Measurements from ENCODE around the gene LDLRAD3. TPM values are rescaled to one million over a fixed set of nuclear protein-coding genes. Genes with fewer than 3 reads are reported as not detected.

LDLRAD3 gene
- total RNA-seq, 1 experiment from 2014 or later = 19.0 TPM

DNA sequence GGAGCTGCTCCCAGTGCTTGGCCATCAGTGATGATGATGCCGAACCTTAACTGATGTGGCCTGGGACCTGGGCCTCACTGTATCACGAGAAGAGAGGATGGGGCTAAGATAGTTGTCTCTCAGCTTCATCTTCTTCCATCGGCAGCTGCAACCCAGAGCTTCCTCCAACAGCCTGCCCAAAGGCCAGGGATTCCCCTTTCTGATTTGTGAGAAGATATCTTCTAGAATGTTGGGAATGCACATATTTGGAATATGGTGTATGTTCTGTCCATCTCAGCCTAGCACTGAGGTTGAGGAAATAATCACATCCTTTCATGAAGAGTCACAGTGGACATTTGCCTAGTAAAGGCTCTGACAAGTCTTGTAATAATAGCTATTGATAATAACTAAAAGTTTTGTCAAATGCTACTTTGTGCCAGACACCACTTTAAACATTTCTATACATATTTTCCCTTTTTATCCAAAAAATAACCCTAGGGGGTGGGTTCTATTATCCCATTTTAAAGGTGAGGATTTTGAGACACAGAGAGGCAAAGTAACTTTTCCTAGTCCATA lies 272.3 kb downstream of the LDLRAD3 start:
- ChIA-PET CTCF (no interaction called here), POLR2A (no interaction called here), RAD21 (ENCODE audit: low non-redundant PET in 1 of 2, low total read pairs in 2 of 2, uncharacterized antibody in 2 of 2, unreplicated experiment in 2 of 2) (no interaction called here)
- H3K36me3 ChIP-seq (ENCODE audit: control insufficient read depth in 1 of 2, insufficient read depth in 2 of 2, low read length in 2 of 2) = no peaks in the 10 kb centered on the region
- TF ChIP-seq TCF7L2 (IDR thresholded peaks at IDR 0.05; ENCODE audit: borderline replicate concordance, extremely low read depth, insufficient read depth, insufficient read length) (no peak), SIN3A (IDR thresholded peaks at IDR 0.05; ENCODE audit: low read depth) (no peak), EZH2 (IDR thresholded peaks at IDR 0.05) (no peak), ELF1 (IDR thresholded peaks at IDR 0.05; ENCODE audit: borderline replicate concordance, low read depth) (no peak), SP1 (IDR thresholded peaks at IDR 0.05; ENCODE audit: low read depth) (no peak), CEBPB (IDR thresholded peaks at IDR 0.05; ENCODE audit: low read depth) (no peak), RAD21 (IDR thresholded peaks at IDR 0.05; ENCODE audit: low read depth) (no peak), FOSL1 (IDR thresholded peaks at IDR 0.05; ENCODE audit: low read depth) (no peak), YY1 (IDR thresholded peaks at IDR 0.05; ENCODE audit: extremely low read depth, insufficient replicate concordance, low read depth, low read length) (no peak), EGR1 (IDR thresholded peaks at IDR 0.05; ENCODE audit: low read depth) (no peak), SRF (IDR thresholded peaks at IDR 0.05; ENCODE audit: low read depth) (no peak)
- TF ChIP-seq, protein P1, sequence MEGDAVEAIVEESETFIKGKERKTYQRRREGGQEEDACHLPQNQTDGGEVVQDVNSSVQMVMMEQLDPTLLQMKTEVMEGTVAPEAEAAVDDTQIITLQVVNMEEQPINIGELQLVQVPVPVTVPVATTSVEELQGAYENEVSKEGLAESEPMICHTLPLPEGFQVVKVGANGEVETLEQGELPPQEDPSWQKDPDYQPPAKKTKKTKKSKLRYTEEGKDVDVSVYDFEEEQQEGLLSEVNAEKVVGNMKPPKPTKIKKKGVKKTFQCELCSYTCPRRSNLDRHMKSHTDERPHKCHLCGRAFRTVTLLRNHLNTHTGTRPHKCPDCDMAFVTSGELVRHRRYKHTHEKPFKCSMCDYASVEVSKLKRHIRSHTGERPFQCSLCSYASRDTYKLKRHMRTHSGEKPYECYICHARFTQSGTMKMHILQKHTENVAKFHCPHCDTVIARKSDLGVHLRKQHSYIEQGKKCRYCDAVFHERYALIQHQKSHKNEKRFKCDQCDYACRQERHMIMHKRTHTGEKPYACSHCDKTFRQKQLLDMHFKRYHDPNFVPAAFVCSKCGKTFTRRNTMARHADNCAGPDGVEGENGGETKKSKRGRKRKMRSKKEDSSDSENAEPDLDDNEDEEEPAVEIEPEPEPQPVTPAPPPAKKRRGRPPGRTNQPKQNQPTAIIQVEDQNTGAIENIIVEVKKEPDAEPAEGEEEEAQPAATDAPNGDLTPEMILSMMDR (IDR thresholded peaks at IDR 0.05 in 2 of 3, conservative IDR thresholded peaks at IDR 0.05 in 1 of 3; ENCODE audit: borderline replicate concordance in 1 of 3, insufficient read depth in 1 of 3, low read depth in 2 of 3, low read length in 2 of 3) = no peak
- TF ChIP-seq, protein P2, sequence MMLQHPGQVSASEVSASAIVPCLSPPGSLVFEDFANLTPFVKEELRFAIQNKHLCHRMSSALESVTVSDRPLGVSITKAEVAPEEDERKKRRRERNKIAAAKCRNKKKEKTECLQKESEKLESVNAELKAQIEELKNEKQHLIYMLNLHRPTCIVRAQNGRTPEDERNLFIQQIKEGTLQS (IDR thresholded peaks at IDR 0.05) = no peak
- TF ChIP-seq, protein P3, sequence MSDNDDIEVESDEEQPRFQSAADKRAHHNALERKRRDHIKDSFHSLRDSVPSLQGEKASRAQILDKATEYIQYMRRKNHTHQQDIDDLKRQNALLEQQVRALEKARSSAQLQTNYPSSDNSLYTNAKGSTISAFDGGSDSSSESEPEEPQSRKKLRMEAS (IDR thresholded peaks at IDR 0.05) = no peak
- TF ChIP-seq, protein P4, sequence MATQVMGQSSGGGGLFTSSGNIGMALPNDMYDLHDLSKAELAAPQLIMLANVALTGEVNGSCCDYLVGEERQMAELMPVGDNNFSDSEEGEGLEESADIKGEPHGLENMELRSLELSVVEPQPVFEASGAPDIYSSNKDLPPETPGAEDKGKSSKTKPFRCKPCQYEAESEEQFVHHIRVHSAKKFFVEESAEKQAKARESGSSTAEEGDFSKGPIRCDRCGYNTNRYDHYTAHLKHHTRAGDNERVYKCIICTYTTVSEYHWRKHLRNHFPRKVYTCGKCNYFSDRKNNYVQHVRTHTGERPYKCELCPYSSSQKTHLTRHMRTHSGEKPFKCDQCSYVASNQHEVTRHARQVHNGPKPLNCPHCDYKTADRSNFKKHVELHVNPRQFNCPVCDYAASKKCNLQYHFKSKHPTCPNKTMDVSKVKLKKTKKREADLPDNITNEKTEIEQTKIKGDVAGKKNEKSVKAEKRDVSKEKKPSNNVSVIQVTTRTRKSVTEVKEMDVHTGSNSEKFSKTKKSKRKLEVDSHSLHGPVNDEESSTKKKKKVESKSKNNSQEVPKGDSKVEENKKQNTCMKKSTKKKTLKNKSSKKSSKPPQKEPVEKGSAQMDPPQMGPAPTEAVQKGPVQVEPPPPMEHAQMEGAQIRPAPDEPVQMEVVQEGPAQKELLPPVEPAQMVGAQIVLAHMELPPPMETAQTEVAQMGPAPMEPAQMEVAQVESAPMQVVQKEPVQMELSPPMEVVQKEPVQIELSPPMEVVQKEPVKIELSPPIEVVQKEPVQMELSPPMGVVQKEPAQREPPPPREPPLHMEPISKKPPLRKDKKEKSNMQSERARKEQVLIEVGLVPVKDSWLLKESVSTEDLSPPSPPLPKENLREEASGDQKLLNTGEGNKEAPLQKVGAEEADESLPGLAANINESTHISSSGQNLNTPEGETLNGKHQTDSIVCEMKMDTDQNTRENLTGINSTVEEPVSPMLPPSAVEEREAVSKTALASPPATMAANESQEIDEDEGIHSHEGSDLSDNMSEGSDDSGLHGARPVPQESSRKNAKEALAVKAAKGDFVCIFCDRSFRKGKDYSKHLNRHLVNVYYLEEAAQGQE (IDR thresholded peaks at IDR 0.05; ENCODE audit: low read depth) = no peak
- no peak overlapping the region for H2AFZ ChIP-seq (ENCODE audit: low read depth, low read length, poor library complexity, severe bottlenecking)
- no peaks in the 10 kb centered on the region for H3K27me3 ChIP-seq (ENCODE audit: insufficient read depth, low read length)
- no TSS peak for BruUV-seq (replicated peaks)
- ATAC-seq (no peak), DNase-seq (ENCODE audit: low read depth, low spot score) (no peak)
- no peaks in the 10 kb centered on the region for H3K9me2 ChIP-seq (ENCODE audit: insufficient read depth)
- H3K4me3 ChIP-seq (replicated peaks in 1 of 2; ENCODE audit: low read depth in 1 of 2, low read length in 2 of 2) = no peak overlapping the region
- no peak overlapping the region for H3K9ac ChIP-seq (ENCODE audit: low read length)
- no peaks in the 10 kb centered on the region for H3K79me2 ChIP-seq (ENCODE audit: insufficient read depth, low read length)
- H3K9me3 ChIP-seq (ENCODE audit: control insufficient read depth in 1 of 2, insufficient read depth in 1 of 2, low read depth in 1 of 2, low read length in 2 of 2) = peaks cover 0 to 4% of the 10 kb centered on the region in 2 experiments; a peak in 1 of 4 replicates
- no peaks in the 10 kb centered on the region for H4K20me1 ChIP-seq (ENCODE audit: insufficient read depth)
- no peak overlapping the region for H3K27ac ChIP-seq (ENCODE audit: low read depth, low read length)
- peaks cover 7 to 17% of the 10 kb centered on the region in 2 experiments; a peak in 3 of 4 replicates for H3K4me1 ChIP-seq (ENCODE audit: control insufficient read depth in 1 of 2, insufficient read depth in 2 of 2, low read length in 2 of 2)
- intact Hi-C loops (cut with micrococcal nuclease) = no loop called here
- no peak overlapping the region for H3K4me2 ChIP-seq (ENCODE audit: low read length)
